OCI-LY3 (cell line): ENCODE results near the gene SLC12A1.

ENCODE experiments used
- H2AFZ ChIP-seq: fragments of 200-600, 300-600 bp; shearing (Covaris generic); 2 replicates; pipeline ENCODE4 v1.6.0; 2014; ENCODE audit warnings: antibody characterized with exemption, low read depth, low read length
- H3K27ac ChIP-seq: fragments of 200-600, 300-600 bp; sonication (generic); 2 replicates; pipeline ENCODE4 v1.5.1; 2014; ENCODE audit warnings: mild to moderate bottlenecking, low read length, moderate library complexity, mixed read lengths
- H3K27me3 ChIP-seq: fragments of 200-600, 300-600 bp; sonication (generic); 2 replicates; pipeline ENCODE4 v1.6.1; 2014; ENCODE audit warnings: low read depth, low read length, mixed read lengths
- H3K36me3 ChIP-seq: fragments of 200-600, 300-600 bp; sonication (generic); replicated peaks from 2 replicates; pipeline ENCODE3; 2014; ENCODE audit warnings: low read depth, low read length, mixed read lengths
- H3K4me1 ChIP-seq: fragments of 300-600, 200-600 bp; sonication (generic); 2 replicates; pipeline ENCODE4 v1.6.1; 2014; ENCODE audit warnings: low read length, mixed read lengths
- H3K4me2 ChIP-seq: fragments of 200-600, 300-600 bp; sonication (generic); 2 replicates; pipeline ENCODE4 v1.6.1; 2014; ENCODE audit warnings: low read length, mixed read lengths
- H3K4me3 ChIP-seq: fragments of 300-600, 200-600 bp; sonication (generic); 2 replicates; pipeline ENCODE4 v1.5.1; 2014; ENCODE audit warnings: antibody characterized with exemption, mild to moderate bottlenecking, low read length, moderate library complexity
- H3K79me2 ChIP-seq: fragments of 300-600, 200-600 bp; shearing (Covaris generic); 2 replicates; pipeline ENCODE4 v1.6.1; 2014; ENCODE audit warnings: mild to moderate bottlenecking, low read length, mixed read lengths
- H3K9ac ChIP-seq: fragments of 300-600, 200-600 bp; shearing (Covaris generic); 2 replicates; pipeline ENCODE4 v1.6.0; 2014; ENCODE audit warnings: mild to moderate bottlenecking, low read length, moderate library complexity
- H3K9me3 ChIP-seq: fragments of 200-600, 300-600 bp; shearing (Covaris generic); 2 replicates; pipeline ENCODE4 v1.6.1; 2014; ENCODE audit warnings: low read length, mixed read lengths; ENCODE audit not compliant: insufficient read depth
- H4K20me1 ChIP-seq: fragments of 200-600, 300-600 bp; sonication (generic); 2 replicates; pipeline ENCODE4 v1.6.1; 2016; ENCODE audit warnings: low read length, mixed read lengths; ENCODE audit not compliant: insufficient read depth
- EZH2phosphoT487 ChIP-seq: fragments of 200-600 bp; shearing (Covaris generic); IDR thresholded peaks from 2 replicates; pipeline ENCODE4 v1.6.1; 2018; ENCODE audit warnings: antibody characterized with exemption, mixed run types, low read depth
- TF ChIP-seq, protein P1 (sequence below): fragments of 200-600, 300-600 bp; sonication (generic); IDR thresholded peaks from 2 replicates; pipeline ENCODE4 v1.5.1; 2014; ENCODE audit warnings: antibody characterized with exemption, low read length, low read depth

SLC12A1 gene

DNA sequence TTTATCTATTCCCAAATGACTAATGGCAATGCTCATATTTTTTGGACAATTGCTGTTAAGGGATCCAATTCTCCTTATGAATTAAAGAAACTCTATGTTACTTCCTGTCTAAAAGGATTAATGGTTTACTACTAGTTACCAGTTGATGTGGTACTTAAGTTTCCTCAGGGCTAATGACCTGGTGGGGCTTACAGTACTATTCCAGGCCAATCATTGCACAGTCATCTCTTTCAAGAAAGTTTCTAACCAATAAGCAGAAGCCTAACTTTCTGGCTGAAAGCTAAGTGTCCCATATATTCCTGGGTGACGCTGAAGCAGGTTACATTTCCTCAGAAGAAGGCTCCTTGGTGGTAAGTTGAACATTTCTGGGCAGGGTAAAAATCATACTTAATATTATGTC is at the start of gene SLC12A1:
Gene SLC12A1 (plus strand): TSS at position 322 of the 400 bp plus-strand sequence. CDS start 1,418 bp downstream, outside the sequence.
- Histone ChIP-seq H2AFZ (no peak within 1 kb of the TSS), H3K9me3 (no peaks in the 10 kb centered on the region), H3K36me3 (no peaks in the 10 kb centered on the region), H3K4me1 (no peaks in the 10 kb centered on the region), H3K4me2 (no peak within 1 kb of the TSS), H4K20me1 (no peaks in the 10 kb centered on the region), H3K79me2 (no peaks in the 10 kb centered on the region), H3K4me3 (no peak within 1 kb of the TSS), H3K9ac (no peak within 1 kb of the TSS), H3K27me3 (no peaks in the 10 kb centered on the region; the same call in 1 of the 2 replicates), H3K27ac (no peak within 1 kb of the TSS)
- TF ChIP-seq, protein P1, sequence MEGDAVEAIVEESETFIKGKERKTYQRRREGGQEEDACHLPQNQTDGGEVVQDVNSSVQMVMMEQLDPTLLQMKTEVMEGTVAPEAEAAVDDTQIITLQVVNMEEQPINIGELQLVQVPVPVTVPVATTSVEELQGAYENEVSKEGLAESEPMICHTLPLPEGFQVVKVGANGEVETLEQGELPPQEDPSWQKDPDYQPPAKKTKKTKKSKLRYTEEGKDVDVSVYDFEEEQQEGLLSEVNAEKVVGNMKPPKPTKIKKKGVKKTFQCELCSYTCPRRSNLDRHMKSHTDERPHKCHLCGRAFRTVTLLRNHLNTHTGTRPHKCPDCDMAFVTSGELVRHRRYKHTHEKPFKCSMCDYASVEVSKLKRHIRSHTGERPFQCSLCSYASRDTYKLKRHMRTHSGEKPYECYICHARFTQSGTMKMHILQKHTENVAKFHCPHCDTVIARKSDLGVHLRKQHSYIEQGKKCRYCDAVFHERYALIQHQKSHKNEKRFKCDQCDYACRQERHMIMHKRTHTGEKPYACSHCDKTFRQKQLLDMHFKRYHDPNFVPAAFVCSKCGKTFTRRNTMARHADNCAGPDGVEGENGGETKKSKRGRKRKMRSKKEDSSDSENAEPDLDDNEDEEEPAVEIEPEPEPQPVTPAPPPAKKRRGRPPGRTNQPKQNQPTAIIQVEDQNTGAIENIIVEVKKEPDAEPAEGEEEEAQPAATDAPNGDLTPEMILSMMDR: no peak
- TF ChIP-seq EZH2phosphoT487: no peak

DNA sequence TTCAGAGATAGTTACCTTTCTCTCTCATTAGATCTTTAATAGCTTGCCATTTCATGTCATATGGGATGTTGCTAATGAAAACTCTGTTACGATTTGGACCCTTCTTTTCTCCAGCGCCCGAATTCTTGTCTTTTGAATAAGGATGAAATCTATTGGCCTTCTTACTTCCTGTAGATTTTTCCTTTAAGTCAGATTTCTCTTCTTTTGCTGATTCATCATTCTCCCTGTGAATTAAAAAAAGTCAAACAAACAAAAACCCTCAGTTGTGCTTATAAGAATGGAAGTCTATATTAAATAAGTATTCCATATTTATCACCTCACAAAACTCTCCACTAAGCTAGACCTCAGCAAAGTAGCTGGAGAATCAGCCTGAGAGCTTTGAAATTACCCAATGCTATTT is 37.5 kb upstream of the SLC12A1 start:
- Histone ChIP-seq H3K4me2 (no peak overlapping the region), H3K27me3 (no peaks in the 10 kb centered on the region), H3K27ac (no peak overlapping the region), H3K4me3 (no peak overlapping the region), H4K20me1 (no peaks in the 10 kb centered on the region; the same call in 1 of the 2 replicates), H3K4me1 (no peaks in the 10 kb centered on the region), H3K79me2 (peaks cover 34% of the 10 kb centered on the region), H3K9ac (no peak overlapping the region), H3K9me3 (no peaks in the 10 kb centered on the region), H2AFZ (no peak overlapping the region), H3K36me3 (peaks cover 8% of the 10 kb centered on the region)
- no peak for TF ChIP-seq EZH2phosphoT487
- TF ChIP-seq, protein P1: no peak

DNA sequence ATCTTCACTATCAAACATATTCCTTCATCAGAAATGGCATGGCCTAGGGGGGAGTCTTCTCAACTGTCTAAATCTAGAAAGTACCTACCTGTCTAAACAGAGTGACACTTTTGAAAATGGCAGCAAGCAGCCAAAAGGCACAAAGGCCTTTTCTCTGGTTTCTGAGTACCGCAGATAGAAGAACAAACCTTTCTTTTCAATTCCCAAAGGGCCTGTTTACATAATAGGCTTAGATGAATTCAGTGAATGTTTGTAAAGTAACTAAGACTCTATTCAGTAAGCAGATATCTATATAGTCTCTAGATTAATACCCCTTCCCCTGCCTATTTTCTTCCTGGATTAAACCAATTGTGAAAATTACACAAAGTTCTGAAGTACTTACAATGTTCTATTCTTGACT is 35.1 kb upstream of the SLC12A1 start:
- Histone ChIP-seq H4K20me1 (peaks cover 16% of the 10 kb centered on the region), H3K4me1 (peaks cover 14% of the 10 kb centered on the region), H3K27me3 (no peaks in the 10 kb centered on the region), H2AFZ (no peak overlapping the region), H3K27ac (no peak overlapping the region), H3K36me3 (peaks cover 13% of the 10 kb centered on the region), H3K4me2 (no peak overlapping the region), H3K9me3 (no peaks in the 10 kb centered on the region), H3K9ac (no peak overlapping the region), H3K79me2 (peaks cover 58% of the 10 kb centered on the region), H3K4me3 (no peak overlapping the region)
- TF ChIP-seq, protein P1: no peak
- TF ChIP-seq EZH2phosphoT487: no peak

DNA sequence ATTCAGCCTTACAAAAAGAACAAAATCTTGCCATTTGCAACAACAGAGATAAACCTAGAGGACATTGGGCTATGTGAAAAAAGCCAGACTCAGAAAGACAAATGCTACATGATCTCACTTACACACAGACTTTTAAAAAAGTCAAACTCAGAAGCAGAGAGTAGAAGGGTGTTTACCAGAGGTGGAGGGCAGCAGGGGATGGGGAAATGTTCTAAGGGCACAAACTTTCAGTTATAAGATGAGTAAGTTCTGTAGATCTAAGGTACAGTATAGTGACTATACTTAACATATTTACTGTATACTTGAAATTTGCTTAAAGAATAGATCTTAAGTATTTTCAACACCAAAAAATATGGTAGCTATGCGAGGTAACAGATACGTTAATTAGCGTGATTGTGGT is 31.0 kb upstream of the SLC12A1 start:
- no peak overlapping the region for H3K9ac ChIP-seq
- no peak overlapping the region for H3K4me3 ChIP-seq
- no peaks in the 10 kb centered on the region for H3K27me3 ChIP-seq
- H2AFZ ChIP-seq: no peak overlapping the region
- TF ChIP-seq EZH2phosphoT487: no peak
- TF ChIP-seq, protein P1: no peak
- peaks cover 75% of the 10 kb centered on the region for H3K79me2 ChIP-seq
- H3K27ac ChIP-seq: peak overlapping the region; percentile 5; the same call in 1 of the 2 replicates
- peaks cover 21% of the 10 kb centered on the region for H4K20me1 ChIP-seq
- peaks cover 24% of the 10 kb centered on the region for H3K4me1 ChIP-seq
- no peaks in the 10 kb centered on the region for H3K9me3 ChIP-seq
- H3K36me3 ChIP-seq: peaks cover 5% of the 10 kb centered on the region
- H3K4me2 ChIP-seq: peak overlapping the region; percentile 43
